Bone marrow (tissue), 2 donors: ENCODE measurements around the gene CWC27.
"Not testable (repeated sequence)": the region's sequence is repeated elsewhere in the genome, so short reads cannot be mapped to it uniquely, and the experiment has no call there.

Experiments
- DNase-seq, 2 donors: peaks; one replicate each; lab custom pipeline; 2025; lab: John Stamatoyannopoulos, UW

Gene CWC27

DNA sequence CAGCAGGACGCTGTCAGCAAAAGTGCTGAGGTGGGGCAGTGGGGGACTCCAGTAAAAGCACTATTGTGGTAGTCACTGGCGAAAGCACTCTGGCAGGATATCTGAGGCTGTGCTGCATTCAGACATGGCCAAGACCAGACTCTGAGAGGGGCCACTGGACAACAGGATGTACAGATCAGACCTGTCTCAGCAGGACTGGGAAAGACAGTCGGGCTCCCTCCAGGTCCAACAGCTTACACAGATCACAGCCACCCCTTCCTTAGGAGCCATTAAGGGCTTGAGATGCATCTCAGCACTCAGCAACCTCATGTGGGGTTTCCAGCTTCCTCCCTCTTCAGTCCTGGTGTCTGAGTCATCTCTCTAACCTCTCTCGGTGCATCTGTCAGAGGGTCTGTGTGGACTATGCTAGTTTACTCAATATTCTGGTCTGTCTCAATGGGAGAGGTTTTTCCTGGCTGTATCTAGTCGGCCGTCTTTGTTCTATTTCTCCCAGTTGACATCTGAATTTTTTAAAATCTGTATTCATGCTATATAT, 154.5 kb downstream of the CWC27 start:
- DNase-seq: no peak

DNA sequence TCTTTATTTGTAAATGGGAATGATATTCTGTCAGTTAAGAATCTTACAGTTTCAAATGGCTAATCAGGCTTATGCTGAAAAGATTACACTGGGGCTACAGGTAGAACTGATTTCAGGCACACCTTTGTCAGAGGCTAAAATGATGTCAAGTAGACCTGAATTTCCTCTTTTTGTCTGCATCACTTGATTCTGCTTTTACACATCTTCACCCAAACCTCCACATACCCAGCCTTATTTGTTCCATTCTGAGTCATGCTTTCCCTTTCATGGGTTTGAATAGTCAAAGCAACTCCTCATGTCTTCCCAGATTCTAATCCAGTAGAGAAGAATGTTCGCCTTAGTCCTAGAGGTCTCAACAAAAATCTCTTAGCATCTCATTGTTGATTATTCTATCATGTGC, 156.4 kb downstream of the CWC27 start:
- no peak for DNase-seq

DNA sequence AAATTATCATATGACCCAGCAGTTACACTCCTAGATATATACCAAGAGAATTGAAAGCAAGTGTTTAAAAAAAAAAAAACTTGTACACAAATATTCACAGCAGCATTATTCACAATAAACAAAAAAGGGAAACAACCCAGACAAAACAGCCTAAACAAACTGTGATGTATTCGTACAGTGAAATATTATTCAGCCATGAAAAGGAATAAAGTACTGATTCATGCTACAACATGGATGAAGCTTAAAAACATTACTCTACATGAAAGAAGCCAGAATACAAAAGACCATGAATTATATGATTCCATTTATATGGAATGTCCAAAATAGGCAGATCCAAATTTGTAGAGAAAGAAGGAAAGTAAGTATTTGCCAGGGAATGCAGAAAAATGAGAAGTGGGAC, 161.1 kb downstream of the CWC27 start:
- no peak for DNase-seq

DNA sequence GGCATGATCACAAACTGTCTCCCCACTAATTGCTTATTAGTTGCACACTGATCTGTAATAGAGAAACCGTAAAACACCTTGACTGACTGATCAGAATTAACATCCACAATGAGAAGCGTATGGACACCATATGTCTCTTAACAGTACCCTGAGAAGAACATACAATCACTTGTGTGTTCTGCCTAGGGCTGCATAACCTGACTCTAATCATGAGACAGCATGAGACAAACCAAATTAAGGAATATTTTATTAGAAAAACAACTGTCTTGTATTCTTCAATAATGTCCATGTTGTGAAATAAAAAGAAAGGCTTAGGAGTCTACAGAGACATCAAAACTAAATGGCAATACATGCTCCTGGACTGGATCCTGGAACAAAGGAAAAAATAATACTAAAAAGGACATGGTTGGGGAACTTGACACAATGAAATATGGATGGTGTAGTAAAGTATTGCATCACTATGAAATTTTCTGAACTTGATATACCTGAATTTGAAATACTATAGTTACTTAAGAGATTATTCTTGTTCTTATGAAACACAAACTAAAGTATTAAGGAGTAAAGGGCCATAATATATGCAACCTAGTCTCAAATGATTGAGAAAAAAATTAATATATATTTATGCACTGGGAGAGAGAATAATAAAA, 162.1 kb downstream of the CWC27 start:
- no peak for DNase-seq

DNA sequence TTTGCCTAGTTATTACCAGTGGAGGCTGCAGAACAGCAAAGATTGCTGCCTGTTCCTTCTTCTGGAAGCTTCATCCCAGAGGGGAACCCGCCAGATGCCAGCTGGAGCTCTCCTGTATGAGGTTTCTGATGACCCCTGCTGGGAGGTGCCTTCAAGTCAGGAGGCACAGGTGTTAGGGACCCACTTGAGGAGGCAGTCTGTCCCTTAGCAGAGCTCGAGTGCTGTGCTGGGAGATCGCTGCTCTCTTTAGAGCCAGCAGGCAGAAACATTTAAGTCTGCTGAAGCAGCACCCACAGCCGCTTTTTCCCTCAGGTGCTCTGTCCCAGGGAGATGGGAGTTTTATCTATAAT, 170.7 kb downstream of the CWC27 start:
- DNase-seq: not testable (repeated sequence)

DNA sequence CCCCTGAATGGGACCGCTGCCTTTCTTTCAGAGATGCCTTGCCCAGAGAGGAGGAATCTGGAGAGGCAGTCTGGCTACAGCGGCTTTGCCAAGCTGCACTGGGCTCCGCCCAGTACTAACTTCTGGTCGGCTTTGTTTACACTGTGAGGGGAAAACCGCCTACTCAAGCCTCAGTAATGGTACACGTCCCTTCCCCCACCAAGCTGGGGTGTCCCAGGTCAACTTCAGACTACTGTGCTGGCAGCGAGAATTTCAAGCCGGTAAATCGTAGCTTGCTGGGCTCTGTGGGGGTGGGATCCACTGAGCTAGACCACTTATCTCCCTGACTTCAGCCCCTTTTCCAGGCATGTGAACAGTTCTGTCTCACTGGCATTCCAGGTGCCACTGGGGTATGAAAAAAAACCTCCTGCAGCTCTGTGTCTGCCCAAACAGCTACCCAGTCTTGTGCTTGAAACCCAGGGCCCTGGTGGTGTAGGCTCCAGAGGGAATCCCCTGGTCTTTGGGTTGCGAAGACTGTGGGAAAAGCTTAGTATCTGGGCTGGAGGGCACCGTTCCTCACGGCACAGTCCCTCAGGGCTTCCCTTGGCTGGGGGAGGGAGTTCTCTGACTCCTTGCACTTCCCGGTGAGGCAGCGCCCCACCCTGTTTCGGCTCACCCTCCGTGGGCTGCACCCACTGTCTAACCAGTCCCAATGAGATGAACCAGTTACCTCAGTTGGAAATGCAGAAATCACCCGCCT, 171.2 kb downstream of the CWC27 start:
- no peak for DNase-seq

DNA sequence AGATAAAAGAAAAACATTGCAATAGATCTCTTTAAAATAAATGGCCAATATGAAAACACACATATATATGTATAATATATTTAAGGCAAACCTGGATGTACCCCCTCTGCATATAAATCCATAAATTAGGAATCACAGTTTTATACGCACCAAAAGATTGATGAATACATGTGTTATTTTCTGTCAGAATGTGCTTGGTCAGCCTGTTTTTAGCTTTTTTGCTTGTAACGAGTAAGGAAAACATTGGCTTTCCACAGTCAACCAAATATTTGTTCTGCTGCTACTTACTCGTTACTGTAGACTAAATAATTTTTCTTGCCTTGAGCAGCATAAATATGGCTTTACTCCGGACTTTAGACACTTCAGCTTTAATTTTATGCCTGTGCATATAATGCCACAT, 173.7 kb downstream of the CWC27 start:
- DNase-seq: no peak

DNA sequence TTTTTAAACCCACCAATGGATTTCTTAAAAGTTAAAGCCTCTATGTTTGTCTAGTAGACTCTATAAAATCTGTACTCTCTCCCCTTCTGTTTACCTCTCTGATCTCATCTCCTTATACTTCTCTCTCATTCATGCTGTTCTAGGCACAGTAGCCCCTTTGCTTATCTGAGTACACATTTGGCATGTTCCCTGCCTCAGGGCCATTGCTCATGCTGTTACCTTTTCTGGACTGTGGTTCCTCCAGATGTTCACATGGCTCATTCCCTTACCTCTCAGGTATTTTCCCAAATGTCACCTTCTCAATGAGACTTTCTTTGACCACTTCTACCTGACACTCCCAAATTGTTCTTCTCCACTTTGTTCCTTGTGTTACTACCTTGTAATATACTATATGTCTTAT, 176.1 kb downstream of the CWC27 start:
- DNase-seq: no peak

DNA sequence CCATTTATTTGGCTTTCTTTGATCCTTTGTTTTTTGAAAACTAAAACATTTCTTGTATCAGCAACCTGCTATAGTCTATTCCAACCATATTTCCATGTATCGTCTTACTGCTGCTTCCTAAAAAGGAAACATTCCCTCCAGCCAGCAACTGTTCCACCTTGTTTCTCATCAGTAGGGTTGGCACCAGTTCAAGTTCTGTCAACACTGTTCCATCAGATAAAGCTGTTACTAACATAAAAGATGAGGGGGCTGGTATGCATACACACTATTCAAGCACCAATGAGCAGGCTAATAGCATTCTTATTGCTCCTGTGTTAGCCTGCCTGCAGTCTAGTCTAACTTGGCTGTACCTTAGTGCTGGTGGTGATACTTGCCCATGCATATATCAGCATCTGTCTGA, 178.3 kb downstream of the CWC27 start:
- no peak for DNase-seq

DNA sequence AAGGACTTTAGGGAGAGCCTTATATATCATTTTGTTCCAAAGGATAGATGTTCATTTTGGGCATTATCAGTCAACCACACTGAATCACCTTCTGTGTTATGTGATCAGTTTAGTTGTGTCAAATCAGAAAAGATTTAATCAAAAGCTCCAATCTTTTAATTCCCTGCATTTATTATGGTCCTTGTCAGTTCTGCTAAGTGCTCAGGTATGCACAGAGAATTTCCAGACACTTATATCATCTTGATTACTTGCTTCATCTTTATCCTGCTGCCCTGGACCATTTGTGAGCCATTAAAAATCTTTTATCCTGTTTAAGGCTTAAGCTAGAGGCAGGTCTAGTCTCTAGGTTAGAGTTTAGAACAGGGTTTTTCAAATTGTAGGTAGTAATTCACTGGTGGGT, 179.1 kb downstream of the CWC27 start:
- no peak for DNase-seq

DNA sequence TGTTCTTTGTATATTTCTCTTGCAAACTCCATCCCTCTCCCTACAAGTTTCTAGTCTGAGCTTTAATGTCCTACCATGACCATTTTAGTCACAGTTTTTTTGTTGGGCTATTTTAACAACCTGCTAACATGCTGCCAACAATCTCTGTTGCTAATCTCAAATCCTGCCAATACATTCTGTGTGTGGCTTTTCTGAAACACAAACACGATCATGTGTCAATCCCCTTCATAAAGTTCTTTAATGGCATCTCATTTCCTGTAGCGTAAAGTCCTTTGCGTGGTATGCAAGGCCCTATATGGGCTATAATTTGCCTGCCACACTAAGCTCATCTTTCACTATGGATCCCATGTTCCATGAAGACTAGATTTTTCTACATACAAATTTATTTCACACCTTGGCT, 180.6 kb downstream of the CWC27 start:
- DNase-seq: no peak

DNA sequence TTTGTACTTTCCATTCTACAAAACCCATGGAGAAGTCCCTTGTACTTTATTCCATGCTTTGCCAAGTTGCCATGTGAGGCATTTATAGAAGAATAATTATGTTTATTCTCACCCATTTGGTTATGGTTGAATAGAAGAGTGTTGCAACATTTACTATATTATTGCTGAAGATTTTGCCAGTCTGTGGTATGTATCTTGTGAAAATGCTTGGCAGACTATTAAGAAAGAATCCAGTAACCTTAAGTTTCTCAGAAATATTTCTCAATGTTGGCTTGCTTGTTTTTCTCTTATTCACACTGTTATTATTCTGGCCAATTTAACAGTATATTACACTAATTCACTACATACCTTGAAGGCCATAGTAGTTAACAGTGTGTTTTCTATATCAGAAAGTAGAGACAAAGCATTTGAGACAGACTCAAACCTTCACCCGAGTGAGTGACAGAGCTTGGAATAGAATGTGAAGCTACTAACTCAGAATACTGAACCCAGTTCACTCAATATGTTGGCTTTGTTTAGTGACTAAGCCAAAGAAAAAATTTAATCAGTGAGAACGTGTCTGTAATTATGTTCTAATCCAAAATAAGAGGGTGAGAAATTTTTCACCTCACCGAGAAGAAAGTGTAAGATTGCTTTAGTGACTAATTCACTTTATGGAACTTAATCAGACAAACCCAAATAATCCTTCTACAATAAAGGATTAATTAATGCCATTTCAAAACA, 184.4 kb downstream of the CWC27 start:
- DNase-seq: no peak

DNA sequence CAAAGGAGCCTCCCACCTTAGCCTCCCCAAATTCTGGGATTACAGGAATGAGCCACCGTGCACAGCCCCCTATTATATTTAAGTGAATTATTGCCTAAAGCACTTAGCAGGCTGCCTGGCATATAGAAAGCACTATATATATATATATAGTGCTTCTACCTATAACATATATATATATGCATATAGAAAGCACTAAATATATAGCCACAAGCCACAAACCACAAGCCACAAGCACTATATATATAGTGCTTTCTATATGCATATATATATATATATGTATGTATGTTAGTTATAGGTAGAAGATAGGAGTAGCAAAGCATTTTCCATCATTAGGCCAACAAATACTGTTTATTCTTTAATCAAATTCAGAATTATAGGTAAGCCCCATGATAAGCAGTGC, 185.8 kb downstream of the CWC27 start:
- DNase-seq: no peak

DNA sequence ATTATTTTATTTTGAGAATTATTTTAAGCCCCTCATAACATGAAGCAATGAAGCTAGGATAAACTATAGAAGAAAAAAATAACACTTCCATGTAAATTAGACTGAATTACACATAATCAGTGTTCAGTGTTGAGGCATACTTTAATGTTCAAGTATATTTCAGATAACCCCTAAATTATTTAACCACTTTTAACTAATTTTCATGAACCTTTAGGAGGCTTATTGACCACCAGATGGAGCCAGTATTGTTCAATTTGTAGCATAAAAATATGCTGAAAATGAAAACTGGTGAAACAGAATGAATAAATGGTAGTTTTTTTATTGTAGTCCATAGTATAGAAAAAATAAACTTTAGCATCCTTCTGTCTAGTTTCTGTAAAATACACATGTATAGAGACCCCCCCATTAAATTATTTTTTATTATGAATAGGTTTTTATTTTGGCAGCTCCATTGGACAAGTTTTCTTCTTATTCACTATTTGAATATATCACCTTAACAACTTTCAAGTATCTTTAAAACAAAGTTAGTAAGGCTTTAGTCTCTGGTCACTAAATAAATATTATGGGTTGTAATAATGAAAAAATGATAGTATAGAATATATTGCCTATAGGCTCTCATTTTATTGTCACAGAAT, 190.1 kb downstream of the CWC27 start:
- no peak for DNase-seq

DNA sequence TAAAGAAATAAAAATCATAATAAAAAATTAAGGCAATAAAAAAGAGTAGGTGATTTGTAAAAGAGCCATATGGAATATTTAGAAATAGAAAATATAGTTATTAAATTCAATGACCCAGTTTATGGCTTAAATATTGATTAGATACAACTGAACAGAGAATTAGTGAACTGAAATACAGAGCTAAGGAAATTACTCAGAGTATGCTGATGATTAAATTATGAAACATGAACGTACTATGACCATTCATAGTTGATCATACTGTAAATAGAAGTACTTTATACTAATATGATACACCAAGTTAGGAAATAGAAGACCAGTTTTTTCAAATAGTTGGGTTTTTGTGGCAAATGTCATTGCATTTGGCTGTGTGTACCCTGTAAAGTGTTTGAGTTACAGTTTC, 194.5 kb downstream of the CWC27 start:
- DNase-seq: no peak

DNA sequence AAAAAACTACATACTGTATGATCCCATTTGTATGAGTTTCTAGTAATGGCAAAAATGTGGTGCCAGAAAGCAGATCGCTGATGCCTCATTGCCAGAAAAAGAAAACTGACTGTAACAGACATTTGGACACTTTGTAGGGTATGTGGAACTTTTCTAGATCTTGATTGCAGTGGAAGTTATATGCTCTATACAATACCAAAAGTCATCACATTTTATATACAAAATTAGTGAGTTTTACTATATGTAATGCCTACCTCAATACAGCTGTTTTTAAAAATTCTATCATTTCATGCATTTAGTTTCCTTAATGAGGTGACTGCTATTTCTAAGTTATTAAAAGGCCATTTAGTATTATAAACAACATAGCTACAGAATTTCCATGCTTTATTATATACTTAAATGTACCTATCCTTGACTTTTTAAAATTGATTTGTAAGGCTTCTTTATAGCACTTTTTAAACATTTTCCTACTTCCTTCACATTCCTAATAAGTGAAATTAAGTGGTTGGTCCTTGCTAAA, 199.9 kb downstream of the CWC27 start:
- no peak for DNase-seq

DNA sequence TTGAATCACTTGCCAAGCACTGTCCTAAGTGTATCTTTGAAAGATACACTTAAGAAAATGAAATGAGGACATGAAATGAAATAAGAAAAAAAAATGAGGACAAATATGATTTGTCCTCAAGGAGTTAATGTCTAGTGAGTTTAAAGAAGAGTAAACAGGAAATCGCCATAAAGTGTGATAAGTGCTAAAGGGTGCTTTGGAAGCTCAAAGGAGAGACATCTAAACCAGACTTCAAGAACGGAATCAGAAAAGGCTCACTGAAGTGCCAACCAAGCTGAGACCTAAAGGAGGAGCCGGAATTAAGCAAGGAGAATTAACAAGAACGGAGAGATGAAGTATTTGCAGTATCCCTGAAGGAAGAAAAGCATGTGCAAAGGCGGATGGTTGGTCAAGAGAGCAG, 200.8 kb downstream of the CWC27 start:
- no peak for DNase-seq

DNA sequence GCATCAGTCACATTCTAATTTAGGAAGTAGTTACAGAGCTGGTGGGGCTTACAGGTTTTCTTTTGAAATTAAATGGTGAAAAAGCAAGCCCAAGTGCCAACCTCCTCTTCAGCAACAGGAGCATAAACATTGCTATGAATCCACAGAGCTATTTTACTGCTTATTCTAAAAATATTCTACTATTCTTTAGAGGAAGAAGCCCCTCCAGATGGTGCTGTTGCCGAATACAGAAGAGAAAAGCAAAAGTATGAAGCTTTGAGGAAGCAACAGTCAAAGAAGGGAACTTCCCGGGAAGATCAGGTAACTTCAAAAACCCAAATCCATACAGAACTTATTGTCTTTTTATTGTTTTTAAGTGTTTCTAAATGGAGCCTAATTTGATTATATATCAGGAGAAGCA, 202.8 kb downstream of the CWC27 start:
- DNase-seq: no peak

DNA sequence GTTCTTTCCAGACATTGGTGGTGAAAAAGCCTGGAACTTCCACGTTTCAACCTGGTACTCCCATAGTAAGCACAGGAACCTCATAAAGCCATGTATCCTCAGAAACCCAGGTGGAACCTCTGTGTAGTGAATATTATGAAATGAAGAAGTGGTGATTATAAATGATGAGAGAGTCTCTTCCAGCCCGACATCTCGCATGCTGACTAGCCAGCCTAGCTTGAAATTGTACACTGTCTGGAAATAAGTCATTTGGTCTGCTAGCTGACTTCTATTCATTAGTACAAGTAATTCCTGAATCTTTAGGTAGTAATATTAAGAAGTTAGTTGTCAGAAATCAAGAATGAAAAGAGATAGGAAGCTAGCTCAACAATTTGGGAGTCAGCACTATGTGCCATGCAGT, 203.3 kb downstream of the CWC27 start:
- no peak for DNase-seq

DNA sequence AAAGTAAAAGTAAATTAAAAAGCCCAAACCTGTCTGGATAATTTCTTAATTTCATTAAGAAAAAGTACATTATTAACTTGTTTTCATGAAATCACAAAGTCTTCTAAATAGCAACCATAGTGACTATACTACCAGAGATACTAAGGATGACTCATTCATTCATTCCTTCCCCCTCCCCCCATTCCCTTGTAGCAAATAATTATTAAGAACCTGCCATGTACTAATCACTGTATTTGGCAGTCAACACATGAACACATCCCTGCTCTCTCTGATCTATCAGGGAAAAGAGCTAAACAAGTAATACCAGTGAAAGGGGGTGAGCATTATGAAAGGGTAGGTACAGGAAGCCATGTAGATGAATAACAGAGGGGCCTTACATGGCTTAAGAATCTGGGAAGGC, 203.9 kb downstream of the CWC27 start:
- DNase-seq: no peak

DNA sequence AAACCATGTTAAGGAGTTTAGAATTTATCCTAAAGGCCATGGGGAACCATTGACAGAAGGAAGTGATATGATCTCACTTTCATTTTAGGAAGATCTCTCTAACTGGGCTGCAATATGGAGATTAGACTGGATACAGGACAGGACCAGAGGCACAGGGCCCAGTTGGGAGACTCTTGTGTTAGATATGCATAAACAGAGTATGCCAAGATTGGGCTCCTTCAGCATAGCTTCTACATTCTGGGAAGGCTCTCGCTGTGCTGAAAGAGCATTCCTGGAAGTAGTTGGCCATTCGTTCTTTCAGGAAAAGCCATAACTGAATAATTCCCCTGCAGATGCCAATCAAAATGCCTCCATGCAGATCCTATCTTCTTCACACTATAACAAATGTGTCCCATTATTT, 204.5 kb downstream of the CWC27 start:
- no peak for DNase-seq

DNA sequence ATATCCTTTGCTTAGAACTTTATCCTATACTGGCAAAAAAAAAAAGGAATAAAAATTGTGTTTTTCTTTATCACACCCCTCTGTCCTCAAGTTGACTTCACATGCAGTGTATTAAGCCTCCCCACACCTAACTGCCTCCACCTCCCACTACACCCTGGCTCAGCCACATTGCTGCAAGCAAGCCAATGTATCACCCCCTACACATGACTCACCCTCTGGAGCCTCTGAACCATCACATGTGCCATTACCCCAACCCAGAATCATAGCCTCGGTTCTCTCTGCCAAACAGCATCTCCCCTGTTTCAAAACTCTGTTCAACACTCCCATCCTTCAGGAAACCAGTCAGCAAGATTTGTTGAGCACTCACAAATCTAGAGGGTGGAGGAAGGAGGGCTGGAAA, 209.0 kb downstream of the CWC27 start:
- no peak for DNase-seq

DNA sequence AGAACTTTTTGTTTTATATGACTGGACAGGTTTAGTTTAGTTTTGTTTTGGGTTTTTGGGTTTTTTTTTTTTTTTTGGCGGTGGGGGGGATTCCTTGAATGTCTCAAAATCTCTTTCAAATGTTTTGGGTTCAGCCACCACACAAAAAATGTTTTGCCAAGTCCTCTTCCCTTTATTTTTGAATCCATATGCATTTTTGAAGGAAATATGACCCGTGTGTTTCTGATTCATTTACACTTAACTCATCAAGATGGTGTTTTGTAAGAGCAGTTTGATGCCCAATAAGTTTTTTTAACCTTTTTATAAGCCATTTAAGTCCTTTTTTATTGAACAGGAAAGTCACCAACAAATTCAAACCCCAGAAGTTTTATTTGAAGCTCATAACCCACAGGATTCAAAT, 209.8 kb downstream of the CWC27 start:
- DNase-seq: no peak
